DND-41 (cell line): ENCODE measurements around the gene STEAP1B.

Source experiments
- ATAC-seq: fragments of 200-7000 bp; cut with Tn5 transposase; 3 replicates; pipeline ENCODE4 v1.9.1; 2021; ENCODE audit warnings: low read depth; ENCODE audit not compliant: insufficient read depth
- DNase-seq: peaks from one replicate; pipeline ENCODE4 v3.0.0-alpha.2; 2020
- H2AFZ ChIP-seq: 2 replicates; pipeline ENCODE4 v1.6.0; 2012; ENCODE audit warnings: low read depth, low read length
- H3K27ac ChIP-seq: 2 replicates; pipeline ENCODE4 v1.5.1; 2012; ENCODE audit warnings: low read length, inconsistent platforms
- H3K27me3 ChIP-seq: fragments of 200-600 bp; sonication (generic); 2 replicates; pipeline ENCODE4 v1.6.0; 2012; ENCODE audit warnings: low read length, mild to moderate bottlenecking, inconsistent platforms; ENCODE audit not compliant: insufficient read depth, poor library complexity
- H3K36me3 ChIP-seq: 2 replicates; pipeline ENCODE4 v1.5.1; 2012; ENCODE audit warnings: low read length, inconsistent platforms; ENCODE audit not compliant: insufficient read depth
- H3K4me1 ChIP-seq: 2 replicates; pipeline ENCODE4 v1.5.1; 2012; ENCODE audit warnings: mild to moderate bottlenecking, low read length; ENCODE audit not compliant: insufficient read depth
- H3K4me2 ChIP-seq: 2 replicates; pipeline ENCODE4 v1.6.0; 2012; ENCODE audit warnings: mild to moderate bottlenecking, moderate library complexity, low read length, inconsistent platforms; ENCODE audit not compliant: insufficient read depth
- H3K4me3 ChIP-seq, 2 experiments: fragments of 200-600 bp in 1 of 2; shearing (Covaris generic) in 1 of 2; 2 replicates each; pipeline ENCODE4 v1.5.1; 2012 to 2016; ENCODE audit warnings: inconsistent platforms in 2 of 2, low read length in 2 of 2, mild to moderate bottlenecking in 2 of 2, low read depth in 1 of 2, moderate library complexity in 1 of 2
- H3K79me2 ChIP-seq: 2 replicates; pipeline ENCODE4 v1.6.0; 2012; ENCODE audit warnings: low read length, inconsistent platforms; ENCODE audit not compliant: insufficient read depth
- H3K9ac ChIP-seq: 2 replicates; pipeline ENCODE4 v1.6.0; 2012; ENCODE audit warnings: low read depth, mild to moderate bottlenecking, inconsistent platforms, low read length, moderate library complexity
- H3K9me3 ChIP-seq: 2 replicates; pipeline ENCODE4 v1.5.1; 2012; ENCODE audit warnings: low read length, moderate library complexity, mild to moderate bottlenecking, inconsistent platforms; ENCODE audit not compliant: insufficient read depth, severe bottlenecking
- H4K20me1 ChIP-seq: 2 replicates; pipeline ENCODE4 v1.6.0; 2012; ENCODE audit warnings: low read length; ENCODE audit not compliant: insufficient read depth
- EZH2 ChIP-seq: IDR thresholded peaks from 3 replicates; pipeline ENCODE4 v1.6.1; 2012; ENCODE audit warnings: borderline replicate concordance, low read depth, mild to moderate bottlenecking, moderate library complexity, low read length, inconsistent platforms; ENCODE audit not compliant: severe bottlenecking
- TF ChIP-seq, protein P1 (sequence below): IDR thresholded peaks from 2 replicates; pipeline ENCODE4 v1.5.1; 2012; ENCODE audit warnings: borderline replicate concordance, low read length, moderate library complexity, mild to moderate bottlenecking; ENCODE audit not compliant: poor library complexity, severe bottlenecking; ENCODE audit errors: extremely low read depth

STEAP1B gene

DNA sequence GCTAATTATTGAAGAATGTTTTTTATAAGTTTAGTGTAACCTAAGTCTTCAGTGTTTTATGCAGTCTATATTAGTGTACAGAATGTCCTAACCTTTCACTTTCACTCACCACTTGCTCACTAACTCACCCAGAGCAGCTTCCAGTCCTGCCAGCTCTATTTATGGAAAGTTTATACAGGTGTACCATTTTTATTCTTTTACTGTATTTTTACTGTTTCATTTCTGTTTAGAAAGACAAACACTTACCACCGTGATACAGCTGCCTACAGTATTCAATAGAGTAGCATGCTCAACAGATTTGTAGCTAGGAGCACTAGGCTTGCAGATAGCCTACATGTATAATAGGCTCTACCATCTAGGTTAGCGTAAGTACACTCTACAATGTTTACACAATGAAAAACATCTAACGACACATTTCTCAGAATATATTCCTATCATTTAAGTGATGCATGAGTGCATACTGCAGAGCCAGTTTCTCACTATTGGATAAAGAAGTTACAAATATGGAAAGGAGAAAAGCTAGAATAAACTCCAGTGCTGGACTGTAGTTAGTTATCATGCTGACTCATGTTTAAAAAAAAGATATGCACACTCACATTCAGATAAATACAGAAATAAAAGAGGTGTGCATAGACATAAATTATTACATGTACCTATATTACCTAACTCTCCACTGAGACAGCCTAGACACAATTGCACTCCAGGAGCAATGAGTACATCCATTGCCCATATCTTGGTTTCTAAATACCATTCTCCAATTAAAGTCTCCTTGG lies 30.4 kb downstream of the STEAP1B start:
- DNase-seq (no peak), ATAC-seq (no peak; the same call in 2 of the 3 replicates)
- Histone ChIP-seq H3K27ac (no peak overlapping the region), H3K4me2 (no peak overlapping the region), H4K20me1 (no peaks in the 10 kb centered on the region), H2AFZ (no peak overlapping the region), H3K27me3 (no peaks in the 10 kb centered on the region), H3K79me2 (no peaks in the 10 kb centered on the region), H3K36me3 (no peaks in the 10 kb centered on the region), H3K4me1 (no peaks in the 10 kb centered on the region), H3K9me3 (no peaks in the 10 kb centered on the region), H3K9ac (no peak overlapping the region), H3K4me3 (no peak overlapping the region)
- no peak for TF ChIP-seq EZH2
- TF ChIP-seq, protein P1, sequence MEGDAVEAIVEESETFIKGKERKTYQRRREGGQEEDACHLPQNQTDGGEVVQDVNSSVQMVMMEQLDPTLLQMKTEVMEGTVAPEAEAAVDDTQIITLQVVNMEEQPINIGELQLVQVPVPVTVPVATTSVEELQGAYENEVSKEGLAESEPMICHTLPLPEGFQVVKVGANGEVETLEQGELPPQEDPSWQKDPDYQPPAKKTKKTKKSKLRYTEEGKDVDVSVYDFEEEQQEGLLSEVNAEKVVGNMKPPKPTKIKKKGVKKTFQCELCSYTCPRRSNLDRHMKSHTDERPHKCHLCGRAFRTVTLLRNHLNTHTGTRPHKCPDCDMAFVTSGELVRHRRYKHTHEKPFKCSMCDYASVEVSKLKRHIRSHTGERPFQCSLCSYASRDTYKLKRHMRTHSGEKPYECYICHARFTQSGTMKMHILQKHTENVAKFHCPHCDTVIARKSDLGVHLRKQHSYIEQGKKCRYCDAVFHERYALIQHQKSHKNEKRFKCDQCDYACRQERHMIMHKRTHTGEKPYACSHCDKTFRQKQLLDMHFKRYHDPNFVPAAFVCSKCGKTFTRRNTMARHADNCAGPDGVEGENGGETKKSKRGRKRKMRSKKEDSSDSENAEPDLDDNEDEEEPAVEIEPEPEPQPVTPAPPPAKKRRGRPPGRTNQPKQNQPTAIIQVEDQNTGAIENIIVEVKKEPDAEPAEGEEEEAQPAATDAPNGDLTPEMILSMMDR: no peak

DNA sequence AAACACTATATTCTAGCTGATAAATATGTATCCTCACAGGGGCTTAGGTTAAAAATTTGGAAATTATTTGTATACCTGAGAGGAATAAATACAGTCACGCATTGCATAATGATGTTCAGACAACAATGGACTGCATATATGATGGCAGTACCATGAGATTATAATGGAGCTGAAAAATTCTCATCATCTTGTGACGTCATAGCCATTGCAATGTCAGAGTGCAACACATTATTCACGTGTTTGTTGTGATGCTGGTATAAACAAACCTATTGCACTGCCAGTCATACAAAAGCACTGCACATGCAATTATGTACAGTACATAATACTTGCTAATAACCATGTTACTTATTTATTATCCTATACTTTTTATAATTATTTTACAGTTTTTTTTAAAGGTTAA lies 31.4 kb downstream of the STEAP1B start:
- no peak for TF ChIP-seq EZH2
- TF ChIP-seq, protein P1: no peak
- Histone ChIP-seq H3K4me3 (no peak overlapping the region), H2AFZ (no peak overlapping the region), H4K20me1 (no peaks in the 10 kb centered on the region), H3K9me3 (no peaks in the 10 kb centered on the region), H3K79me2 (no peaks in the 10 kb centered on the region), H3K36me3 (no peaks in the 10 kb centered on the region), H3K27me3 (no peaks in the 10 kb centered on the region), H3K9ac (no peak overlapping the region), H3K4me2 (no peak overlapping the region), H3K27ac (no peak overlapping the region), H3K4me1 (no peaks in the 10 kb centered on the region)
- no peak for ATAC-seq
- no peak for DNase-seq

DNA sequence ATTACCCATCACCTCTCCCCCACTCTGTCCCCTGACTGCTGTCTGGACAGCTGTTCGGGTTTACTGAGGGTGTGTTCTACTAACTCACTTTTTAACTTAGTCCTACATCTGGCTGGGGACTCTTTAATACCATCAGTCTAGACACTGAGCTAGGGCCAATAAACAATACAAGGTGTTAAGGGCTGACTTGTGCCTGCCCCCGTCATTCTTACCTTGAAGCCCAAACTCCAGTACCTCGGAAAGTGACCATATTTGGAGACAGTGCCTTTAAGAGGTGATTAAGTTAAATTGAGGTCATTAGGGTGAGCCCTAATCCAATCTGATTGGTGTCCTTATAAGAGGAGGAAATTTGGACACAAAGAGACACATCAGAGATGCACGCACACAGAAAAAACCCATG lies 35.7 kb downstream of the STEAP1B start:
- no peak overlapping the region for H2AFZ ChIP-seq
- no peak overlapping the region for H3K27ac ChIP-seq
- no peak for TF ChIP-seq EZH2
- TF ChIP-seq, protein P1: no peak
- no peak for DNase-seq
- no peaks in the 10 kb centered on the region for H3K27me3 ChIP-seq
- no peak overlapping the region for H3K4me3 ChIP-seq
- no peak overlapping the region for H3K4me2 ChIP-seq
- H3K9ac ChIP-seq: no peak overlapping the region
- H3K79me2 ChIP-seq: no peaks in the 10 kb centered on the region
- no peaks in the 10 kb centered on the region for H3K36me3 ChIP-seq
- ATAC-seq: no peak
- no peaks in the 10 kb centered on the region for H3K4me1 ChIP-seq
- H3K9me3 ChIP-seq: no peaks in the 10 kb centered on the region
- H4K20me1 ChIP-seq: no peaks in the 10 kb centered on the region
